HEK293 (cell line): Measurements from ENCODE around the gene RPL6.

Source experiments
- CTCF ChIA-PET: fragments of 350-600 bp; formaldehyde crosslinking; extraction: SDS; loops from one replicate; lab custom pipeline; 2021; ENCODE audit warnings: antibody characterized with exemption; lab: Yijun Ruan, JAX
- POLR2A ChIA-PET: fragments of 300-600 bp; formaldehyde crosslinking; extraction: SDS; loops from one replicate; lab custom pipeline; 2020; ENCODE audit warnings: antibody characterized with exemption, inconsistent platforms; lab: Yijun Ruan, JAX
- H3K27ac ChIP-seq: fragments of 200-500 bp; sonication (Bioruptor generic); 2 replicates; pipeline ENCODE4 v1.5.1; 2014; ENCODE audit warnings: low read depth, low read length, control low read depth, inconsistent platforms; ENCODE audit errors: extremely low read depth
- H3K36me3 ChIP-seq, 2 experiments: fragments of 200-500 bp in 1 of 2; sonication (Bioruptor generic) in 1 of 2; 1 replicate in 1 of 2; 2 replicates in 1 of 2; pipeline ENCODE4 v1.5.1; 2014 to 2017; ENCODE audit warnings: inconsistent platforms in 2 of 2, low read length in 2 of 2; ENCODE audit not compliant: control insufficient read depth in 2 of 2, insufficient read depth in 1 of 2
- H3K4me1 ChIP-seq: fragments of 200-500 bp; sonication (Bioruptor generic); 2 replicates; pipeline ENCODE4 v1.5.1; 2014; ENCODE audit warnings: mild to moderate bottlenecking, low read length, inconsistent platforms; ENCODE audit not compliant: control insufficient read depth, insufficient read depth
- H3K4me3 ChIP-seq: 2 replicates; pipeline ENCODE4 v1.5.1; 2011; ENCODE audit warnings: low read depth, mild to moderate bottlenecking, control low read depth, low read length, moderate library complexity
- H3K9me3 ChIP-seq: fragments of 200-500 bp; sonication (Bioruptor generic); 2 replicates; pipeline ENCODE4 v1.5.1; 2014; ENCODE audit warnings: low read depth, low read length, inconsistent platforms; ENCODE audit not compliant: control insufficient read depth, insufficient read depth
- CTCF ChIP-seq: fragments of 450-650 bp; formaldehyde crosslinking; IDR thresholded peaks from 2 replicates; pipeline ENCODE4 v1.5.1; 2016; ENCODE audit warnings: missing biosample characterization, missing genetic modification characterization
- GLI2 ChIP-seq: fragments of 450-650 bp; formaldehyde crosslinking; IDR thresholded peaks from 2 replicates; pipeline ENCODE4; 2017; ENCODE audit warnings: missing biosample characterization, missing genetic modification characterization, low read depth, borderline replicate concordance
- MYNN ChIP-seq: fragments of 450-650 bp; formaldehyde crosslinking; IDR thresholded peaks from 2 replicates; pipeline ENCODE4 v1.5.1; 2016; ENCODE audit warnings: missing biosample characterization, missing genetic modification characterization, borderline replicate concordance
- TSHZ1 ChIP-seq: fragments of 450-650 bp; formaldehyde crosslinking; IDR thresholded peaks from 2 replicates; pipeline ENCODE4 v1.5.1; 2016; ENCODE audit warnings: missing biosample characterization, missing genetic modification characterization, borderline replicate concordance
- ZBTB7A ChIP-seq: fragments of 450-650 bp; formaldehyde crosslinking; IDR thresholded peaks from 2 replicates; pipeline ENCODE4 v1.5.1; 2016; ENCODE audit warnings: low read depth, missing biosample characterization, missing genetic modification characterization
- ZNF121 ChIP-seq: fragments of 450-650 bp; formaldehyde crosslinking; IDR thresholded peaks from 2 replicates; pipeline ENCODE4 v1.5.1; 2016; ENCODE audit warnings: missing biosample characterization, missing genetic modification characterization
- ZNF140 ChIP-seq: fragments of 450-650 bp; formaldehyde crosslinking; IDR thresholded peaks from 2 replicates; pipeline ENCODE4 v1.5.1; 2016; ENCODE audit warnings: missing biosample characterization, missing genetic modification characterization
- ZNF311 ChIP-seq: fragments of 450-650 bp; formaldehyde crosslinking; IDR thresholded peaks from 2 replicates; pipeline ENCODE4 v1.5.1; 2017; ENCODE audit warnings: missing biosample characterization, missing genetic modification characterization, borderline replicate concordance
- ZNF324 ChIP-seq: fragments of 450-650 bp; formaldehyde crosslinking; IDR thresholded peaks from 2 replicates; pipeline ENCODE4 v1.5.1; 2016; ENCODE audit warnings: missing biosample characterization, missing genetic modification characterization
- ZNF514 ChIP-seq: fragments of 450-650 bp; formaldehyde crosslinking; IDR thresholded peaks from 2 replicates; pipeline ENCODE4 v1.5.1; 2016; ENCODE audit warnings: missing biosample characterization, missing genetic modification characterization
- ZNF791 ChIP-seq: fragments of 450-650 bp; formaldehyde crosslinking; IDR thresholded peaks from 2 replicates; pipeline ENCODE4 v1.5.1; 2016; ENCODE audit warnings: missing biosample characterization, missing genetic modification characterization
- ZNF792 ChIP-seq: fragments of 450-650 bp; formaldehyde crosslinking; IDR thresholded peaks from 2 replicates; pipeline ENCODE4 v1.5.1; 2016; ENCODE audit warnings: missing biosample characterization, missing genetic modification characterization
- TF ChIP-seq, protein P1 (sequence below): fragments of 450-650 bp; formaldehyde crosslinking; IDR thresholded peaks from 2 replicates; pipeline ENCODE4 v1.5.1; 2016; ENCODE audit warnings: missing biosample characterization, missing genetic modification characterization
- TF ChIP-seq, protein P2 (sequence below): fragments of 450-650 bp; formaldehyde crosslinking; conservative IDR thresholded peaks from 2 replicates; pipeline ENCODE4 v1.5.1; 2016; ENCODE audit warnings: low read depth, missing biosample characterization, missing genetic modification characterization
- TF ChIP-seq, protein P3 (sequence below): fragments of 450-650 bp; formaldehyde crosslinking; IDR thresholded peaks from 2 replicates; pipeline ENCODE4 v1.5.1; 2016; ENCODE audit warnings: missing biosample characterization, missing genetic modification characterization

RPL6 gene

GRCh38 chr12:112458751-112459150 lies 49.3 kb upstream of the RPL6 start:
- ChIA-PET CTCF (no interaction called here), POLR2A (no interaction called here)
- Histone ChIP-seq H3K9me3 (no peaks in the 10 kb centered on the region), H3K27ac (no peak overlapping the region), H3K36me3 (peaks cover 44 to 55% of the 10 kb centered on the region in 2 experiments), H3K4me1 (no peaks in the 10 kb centered on the region), H3K4me3 (no peak overlapping the region)
- TF ChIP-seq ZBTB7A (tag by site-specific recombination), result no peak
- TF ChIP-seq MYNN (tag by site-specific recombination), result no peak
- no peak for TF ChIP-seq ZNF514 (tag by site-specific recombination)
- TF ChIP-seq ZNF792 (tag by site-specific recombination), result no peak

- Histone ChIP-seq H3K9me3 (no peaks in the 10 kb centered on the region), H3K27ac (no peak overlapping the region), H3K36me3 (peaks cover 49 to 55% of the 10 kb centered on the region in 2 experiments), H3K4me1 (no peaks in the 10 kb centered on the region), H3K4me3 (no peak overlapping the region)
- POLR2A ChIA-PET, result no interaction called here
- TF ChIP-seq CTCF, result no peak
- TF ChIP-seq ZNF324 (tag by site-specific recombination), result no peak
- TF ChIP-seq, protein P1, sequence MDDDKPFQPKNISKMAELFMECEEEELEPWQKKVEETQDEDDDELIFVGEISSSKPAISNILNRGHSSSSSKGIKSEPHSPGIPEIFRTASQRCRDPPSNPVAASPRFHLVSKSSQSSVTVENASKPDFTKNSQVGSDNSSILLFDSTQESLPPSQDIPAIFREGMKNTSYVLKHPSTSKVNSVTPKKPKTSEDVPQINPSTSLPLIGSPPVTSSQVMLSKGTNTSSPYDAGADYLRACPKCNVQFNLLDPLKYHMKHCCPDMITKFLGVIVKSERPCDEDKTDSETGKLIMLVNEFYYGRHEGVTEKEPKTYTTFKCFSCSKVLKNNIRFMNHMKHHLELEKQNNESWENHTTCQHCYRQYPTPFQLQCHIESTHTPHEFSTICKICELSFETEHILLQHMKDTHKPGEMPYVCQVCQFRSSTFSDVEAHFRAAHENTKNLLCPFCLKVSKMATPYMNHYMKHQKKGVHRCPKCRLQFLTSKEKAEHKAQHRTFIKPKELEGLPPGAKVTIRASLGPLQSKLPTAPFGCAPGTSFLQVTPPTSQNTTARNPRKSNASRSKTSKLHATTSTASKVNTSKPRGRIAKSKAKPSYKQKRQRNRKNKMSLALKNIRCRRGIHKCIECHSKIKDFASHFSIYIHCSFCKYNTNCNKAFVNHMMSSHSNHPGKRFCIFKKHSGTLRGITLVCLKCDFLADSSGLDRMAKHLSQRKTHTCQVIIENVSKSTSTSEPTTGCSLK, result no peak
- no peak for TF ChIP-seq GLI2 (tag by site-specific recombination)
- no peak for TF ChIP-seq ZNF140 (tag by site-specific recombination)
- no peak for TF ChIP-seq ZNF121 (tag by site-specific recombination)
- no peak for TF ChIP-seq ZNF311 (tag by site-specific recombination)
- TF ChIP-seq TSHZ1, result no peak
- no peak for TF ChIP-seq ZNF791
- TF ChIP-seq, protein P2, sequence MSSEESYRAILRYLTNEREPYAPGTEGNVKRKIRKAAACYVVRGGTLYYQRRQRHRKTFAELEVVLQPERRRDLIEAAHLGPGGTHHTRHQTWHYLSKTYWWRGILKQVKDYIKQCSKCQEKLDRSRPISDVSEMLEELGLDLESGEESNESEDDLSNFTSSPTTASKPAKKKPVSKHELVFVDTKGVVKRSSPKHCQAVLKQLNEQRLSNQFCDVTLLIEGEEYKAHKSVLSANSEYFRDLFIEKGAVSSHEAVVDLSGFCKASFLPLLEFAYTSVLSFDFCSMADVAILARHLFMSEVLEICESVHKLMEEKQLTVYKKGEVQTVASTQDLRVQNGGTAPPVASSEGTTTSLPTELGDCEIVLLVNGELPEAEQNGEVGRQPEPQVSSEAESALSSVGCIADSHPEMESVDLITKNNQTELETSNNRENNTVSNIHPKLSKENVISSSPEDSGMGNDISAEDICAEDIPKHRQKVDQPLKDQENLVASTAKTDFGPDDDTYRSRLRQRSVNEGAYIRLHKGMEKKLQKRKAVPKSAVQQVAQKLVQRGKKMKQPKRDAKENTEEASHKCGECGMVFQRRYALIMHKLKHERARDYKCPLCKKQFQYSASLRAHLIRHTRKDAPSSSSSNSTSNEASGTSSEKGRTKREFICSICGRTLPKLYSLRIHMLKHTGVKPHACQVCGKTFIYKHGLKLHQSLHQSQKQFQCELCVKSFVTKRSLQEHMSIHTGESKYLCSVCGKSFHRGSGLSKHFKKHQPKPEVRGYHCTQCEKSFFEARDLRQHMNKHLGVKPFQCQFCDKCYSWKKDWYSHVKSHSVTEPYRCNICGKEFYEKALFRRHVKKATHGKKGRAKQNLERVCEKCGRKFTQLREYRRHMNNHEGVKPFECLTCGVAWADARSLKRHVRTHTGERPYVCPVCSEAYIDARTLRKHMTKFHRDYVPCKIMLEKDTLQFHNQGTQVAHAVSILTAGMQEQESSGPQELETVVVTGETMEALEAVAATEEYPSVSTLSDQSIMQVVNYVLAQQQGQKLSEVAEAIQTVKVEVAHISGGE (tag by site-specific recombination), result no peak
- TF ChIP-seq, protein P3, sequence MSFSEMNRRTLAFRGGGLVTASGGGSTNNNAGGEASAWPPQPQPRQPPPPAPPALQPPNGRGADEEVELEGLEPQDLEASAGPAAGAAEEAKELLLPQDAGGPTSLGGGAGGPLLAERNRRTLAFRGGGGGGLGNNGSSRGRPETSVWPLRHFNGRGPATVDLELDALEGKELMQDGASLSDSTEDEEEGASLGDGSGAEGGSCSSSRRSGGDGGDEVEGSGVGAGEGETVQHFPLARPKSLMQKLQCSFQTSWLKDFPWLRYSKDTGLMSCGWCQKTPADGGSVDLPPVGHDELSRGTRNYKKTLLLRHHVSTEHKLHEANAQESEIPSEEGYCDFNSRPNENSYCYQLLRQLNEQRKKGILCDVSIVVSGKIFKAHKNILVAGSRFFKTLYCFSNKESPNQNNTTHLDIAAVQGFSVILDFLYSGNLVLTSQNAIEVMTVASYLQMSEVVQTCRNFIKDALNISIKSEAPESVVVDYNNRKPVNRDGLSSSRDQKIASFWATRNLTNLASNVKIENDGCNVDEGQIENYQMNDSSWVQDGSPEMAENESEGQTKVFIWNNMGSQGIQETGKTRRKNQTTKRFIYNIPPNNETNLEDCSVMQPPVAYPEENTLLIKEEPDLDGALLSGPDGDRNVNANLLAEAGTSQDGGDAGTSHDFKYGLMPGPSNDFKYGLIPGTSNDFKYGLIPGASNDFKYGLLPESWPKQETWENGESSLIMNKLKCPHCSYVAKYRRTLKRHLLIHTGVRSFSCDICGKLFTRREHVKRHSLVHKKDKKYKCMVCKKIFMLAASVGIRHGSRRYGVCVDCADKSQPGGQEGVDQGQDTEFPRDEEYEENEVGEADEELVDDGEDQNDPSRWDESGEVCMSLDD, result no peak
- CTCF ChIA-PET, result no interaction called here
These were observed 48.9 kb upstream of the RPL6 start for GRCh38 chr12:112458330-112458729.
